Stimulated activated CD4-positive, alpha-beta T cell treated with anti-CD3 and anti-CD28 coated beads, Interleukin-15, amount 100 ng/mL, for 1 hour (primary cell): ENCODE results near the gene LGR5.

ENCODE experiments used
- DNase-seq, 2 donors: peaks; one replicate each; pipeline ENCODE4 v3.0.0-alpha.2; 2020; ENCODE audit warnings: low read depth in 1 of 2, low spot score in 1 of 2

The LGR5 gene

GRCh38 chr12:71438670-71439361 is 782 bp upstream of the LGR5 start:
- no peak for DNase-seq

- no peak for DNase-seq
Measured at GRCh38 chr12:71439362-71439612, 311 bp upstream of the LGR5 start.

GRCh38 chr12:71440345-71440762 is 756 bp downstream of the LGR5 start:
- DNase-seq, result no peak

- DNase-seq, result no peak
Measured at GRCh38 chr12:71440763-71441748, 1.5 kb downstream of the LGR5 start.

- no peak for DNase-seq
Measured at GRCh38 chr12:71441836-71442566, 2.4 kb downstream of the LGR5 start.

- DNase-seq, result no peak
Measured at GRCh38 chr12:71442567-71442931, 3.0 kb downstream of the LGR5 start.

- no peak for DNase-seq
Measured at GRCh38 chr12:71445071-71445470, 5.5 kb downstream of the LGR5 start.

- DNase-seq, result no peak
Measured at GRCh38 chr12:71447691-71448132, 8.1 kb downstream of the LGR5 start.

- DNase-seq, result no peak
Measured at GRCh38 chr12:71448150-71448581, 8.6 kb downstream of the LGR5 start.

- DNase-seq, result no peak
Measured at GRCh38 chr12:71449373-71450070, 9.9 kb downstream of the LGR5 start.

GRCh38 chr12:71452006-71452405 is 12.4 kb downstream of the LGR5 start:
- DNase-seq, result no peak

GRCh38 chr12:71455028-71455737 is 15.6 kb downstream of the LGR5 start:
- DNase-seq, result no peak

- DNase-seq, result no peak
Measured at GRCh38 chr12:71456316-71456715, 16.7 kb downstream of the LGR5 start.

GRCh38 chr12:71456990-71457389 is 17.4 kb downstream of the LGR5 start:
- DNase-seq, result no peak

GRCh38 chr12:71460318-71460717 is 20.7 kb downstream of the LGR5 start:
- DNase-seq, result no peak

- DNase-seq, result no peak
Measured at GRCh38 chr12:71460850-71461609, 21.4 kb downstream of the LGR5 start.

- no peak for DNase-seq
Measured at GRCh38 chr12:71461787-71462328, 22.3 kb downstream of the LGR5 start.

GRCh38 chr12:71465796-71466195 is 26.2 kb downstream of the LGR5 start:
- no peak for DNase-seq

GRCh38 chr12:71469258-71469750 is 29.7 kb downstream of the LGR5 start:
- DNase-seq, result no peak
